GM12878 (cell line): ENCODE results near the gene CD209.

Experiments
- CEBPZ ChIP-seq: fragments of 150-350 bp; IDR thresholded peaks from 2 replicates; pipeline ENCODE4 v1.6.1; 2016; ENCODE audit warnings: low read depth, low read length
- CHD1 ChIP-seq: IDR thresholded peaks from 2 replicates; pipeline ENCODE4 v1.6.1; 2012; ENCODE audit warnings: low read depth, low read length, improper control_type of control experiment
- CHD4 ChIP-seq: fragments of 200-600 bp; sonication (generic); IDR thresholded peaks from 2 replicates; pipeline ENCODE4 v1.6.1; 2016; ENCODE audit warnings: mild to moderate bottlenecking
- CREB1 ChIP-seq: IDR thresholded peaks from 2 replicates; pipeline ENCODE4 v1.6.1; 2012; ENCODE audit warnings: low read depth, mild to moderate bottlenecking, inconsistent platforms
- CTCF ChIP-seq, 3 experiments: IDR thresholded peaks in 2 of 3; conservative IDR thresholded peaks in 1 of 3; 2 replicates each; pipeline ENCODE4 v1.5.1; 2011; ENCODE audit warnings: low read depth in 3 of 3, low read length in 3 of 3, mild to moderate bottlenecking in 3 of 3, control low read depth in 2 of 3, moderate library complexity in 2 of 3, inconsistent platforms in 1 of 3, mixed read lengths in 1 of 3; ENCODE audit not compliant: control insufficient read depth in 2 of 3, insufficient read depth in 1 of 3; ENCODE audit errors: extremely low read depth in 1 of 3
- KDM1A ChIP-seq: fragments of 200-600 bp; sonication (generic); IDR thresholded peaks from 2 replicates; pipeline ENCODE4 v1.6.1; 2016; ENCODE audit warnings: borderline replicate concordance
- LARP7 ChIP-seq: fragments of 450-650 bp; IDR thresholded peaks from 2 replicates; pipeline ENCODE4 v1.6.1; 2017; ENCODE audit warnings: mild to moderate bottlenecking
- RB1 ChIP-seq: fragments of 450-650 bp; formaldehyde crosslinking; IDR thresholded peaks from 2 replicates; pipeline ENCODE4 v1.6.1; 2017; ENCODE audit warnings: mild to moderate bottlenecking, borderline replicate concordance
- SIX5 ChIP-seq: IDR thresholded peaks from 2 replicates; pipeline ENCODE4 v1.6.1; 2011; ENCODE audit warnings: mild to moderate bottlenecking, low read depth, low read length, moderate library complexity; ENCODE audit not compliant: severe bottlenecking
- ZNF24 ChIP-seq: fragments of 450-650 bp; IDR thresholded peaks from 2 replicates; pipeline ENCODE4 v1.6.1; 2017; ENCODE audit warnings: antibody characterized with exemption, mild to moderate bottlenecking

GRCh38 chr19:7781157-7781556 is 33.8 kb upstream of the CD209 start:
- TF ChIP-seq CHD1 (no peak), CHD4 (no peak), KDM1A (no peak), CTCF (IDR thresholded peaks at IDR 0.05 in 2 of 3, conservative IDR thresholded peaks at IDR 0.05 in 1 of 3; ENCODE audit: control insufficient read depth in 2 of 3, extremely low read depth in 1 of 3, insufficient read depth in 1 of 3, low read depth in 3 of 3, low read length in 3 of 3) (no peak), SIX5 (no peak), LARP7 (no peak), CREB1 (no peak), CEBPZ (no peak), ZNF24 (no peak), RB1 (no peak)
